Fibroblast of villous mesenchyme (primary cell): ENCODE data around the gene MDM4. TPM values are rescaled to one million over a fixed set of nuclear protein-coding genes. Genes with fewer than 3 reads are reported as not detected.

ENCODE experiments used
- DNase-seq: peaks from one replicate; pipeline ENCODE4 v3.0.0-alpha.2; 2010; ENCODE audit warnings: low read depth
- H3K4me3 ChIP-seq: 2 replicates; pipeline ENCODE4 v1.5.1; 2011; ENCODE audit warnings: low read depth, mild to moderate bottlenecking, low read length
- total RNA-seq: library from RNA; depleted of rRNA; stranded (reverse); fragments of >200 nt; gene quantifications from 2 replicates; pipeline ENCODE4 v1.2.3, GENCODE V29; 2012
- TF ChIP-seq, protein P1 (sequence below): IDR thresholded peaks from 2 replicates; pipeline ENCODE4 v1.5.1; 2012; ENCODE audit warnings: low read depth, mild to moderate bottlenecking, low read length; ENCODE audit not compliant: insufficient read depth

MDM4 gene
- total RNA-seq, 1 donor = 32.4 TPM

DNA sequence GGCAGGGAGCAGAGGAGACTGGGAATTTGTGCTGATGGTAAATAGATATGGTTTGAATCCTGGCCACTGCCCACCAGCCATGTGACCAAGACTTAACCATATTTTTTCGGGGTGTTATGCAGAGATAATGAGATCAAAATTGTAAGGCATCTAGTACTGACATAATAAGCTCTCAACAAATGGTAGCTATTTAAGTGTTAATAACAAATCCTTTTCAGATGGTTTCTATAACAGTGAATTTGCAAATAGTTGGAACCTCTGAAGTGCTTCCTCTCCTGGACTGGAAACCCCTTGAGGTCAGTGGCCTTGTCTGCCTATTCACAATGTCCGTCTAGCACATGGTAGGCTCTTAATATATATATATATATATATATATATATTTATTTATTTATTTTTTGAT is 64.7 kb downstream of the MDM4 start:
- H3K4me3 ChIP-seq = no peak overlapping the region
- TF ChIP-seq, protein P1, sequence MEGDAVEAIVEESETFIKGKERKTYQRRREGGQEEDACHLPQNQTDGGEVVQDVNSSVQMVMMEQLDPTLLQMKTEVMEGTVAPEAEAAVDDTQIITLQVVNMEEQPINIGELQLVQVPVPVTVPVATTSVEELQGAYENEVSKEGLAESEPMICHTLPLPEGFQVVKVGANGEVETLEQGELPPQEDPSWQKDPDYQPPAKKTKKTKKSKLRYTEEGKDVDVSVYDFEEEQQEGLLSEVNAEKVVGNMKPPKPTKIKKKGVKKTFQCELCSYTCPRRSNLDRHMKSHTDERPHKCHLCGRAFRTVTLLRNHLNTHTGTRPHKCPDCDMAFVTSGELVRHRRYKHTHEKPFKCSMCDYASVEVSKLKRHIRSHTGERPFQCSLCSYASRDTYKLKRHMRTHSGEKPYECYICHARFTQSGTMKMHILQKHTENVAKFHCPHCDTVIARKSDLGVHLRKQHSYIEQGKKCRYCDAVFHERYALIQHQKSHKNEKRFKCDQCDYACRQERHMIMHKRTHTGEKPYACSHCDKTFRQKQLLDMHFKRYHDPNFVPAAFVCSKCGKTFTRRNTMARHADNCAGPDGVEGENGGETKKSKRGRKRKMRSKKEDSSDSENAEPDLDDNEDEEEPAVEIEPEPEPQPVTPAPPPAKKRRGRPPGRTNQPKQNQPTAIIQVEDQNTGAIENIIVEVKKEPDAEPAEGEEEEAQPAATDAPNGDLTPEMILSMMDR = no peak
- no peak for DNase-seq

DNA sequence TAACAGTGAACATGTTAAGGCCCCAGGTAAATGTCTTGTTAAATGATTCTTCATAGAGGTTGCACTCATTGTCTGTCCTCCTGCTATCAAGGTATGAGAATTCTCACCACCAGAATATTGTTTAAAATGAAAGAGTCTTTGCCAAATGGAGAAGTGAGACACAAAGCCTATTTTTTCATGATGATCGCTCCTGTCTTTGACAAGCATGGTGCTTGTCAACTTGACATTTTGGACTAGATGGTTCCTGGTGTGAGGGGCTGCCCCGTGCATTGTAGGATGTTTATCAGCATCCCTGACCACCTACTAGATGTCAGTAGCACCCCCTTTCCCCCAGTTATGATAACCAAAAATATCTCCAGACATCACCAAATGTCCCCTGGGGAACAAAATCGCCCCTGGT is 65.6 kb downstream of the MDM4 start:
- TF ChIP-seq, protein P1 = no peak
- H3K4me3 ChIP-seq = no peak overlapping the region
- DNase-seq = no peak

DNA sequence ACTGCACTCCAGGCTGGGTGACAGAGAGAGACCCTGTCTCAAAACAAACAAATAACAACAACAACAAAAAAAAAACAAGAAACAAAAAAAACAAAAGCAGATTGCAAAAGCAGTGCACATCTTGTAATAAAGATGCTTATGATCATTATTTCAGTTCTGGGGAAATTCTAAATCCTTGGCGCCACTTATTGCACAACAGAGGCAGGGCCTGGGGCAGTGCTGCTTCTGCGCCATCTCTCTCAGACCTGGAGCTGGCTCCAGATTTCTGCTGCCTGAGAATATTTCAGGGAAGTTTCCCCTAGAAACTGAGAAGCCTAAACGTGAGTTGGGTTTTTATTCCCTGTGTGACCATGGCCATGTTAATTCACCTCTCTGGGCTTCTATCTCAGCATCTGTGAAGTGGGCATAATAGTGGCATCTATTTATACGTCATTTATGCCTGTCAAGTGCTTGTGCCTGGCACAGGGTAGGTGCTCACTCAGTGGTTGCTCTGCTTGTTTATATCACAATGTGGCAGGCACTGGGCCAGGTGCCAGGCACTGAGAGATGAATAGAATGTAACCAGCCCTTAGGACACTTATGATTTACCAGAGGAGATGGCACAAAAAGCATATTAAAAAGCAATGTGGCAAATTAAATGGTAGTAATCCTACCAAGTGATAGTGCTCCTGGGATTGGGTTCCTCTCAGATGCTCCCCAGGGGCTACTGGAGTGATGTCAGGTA is 67.9 kb downstream of the MDM4 start:
- no peak for DNase-seq
- TF ChIP-seq, protein P1 = no peak
- H3K4me3 ChIP-seq = no peak overlapping the region

DNA sequence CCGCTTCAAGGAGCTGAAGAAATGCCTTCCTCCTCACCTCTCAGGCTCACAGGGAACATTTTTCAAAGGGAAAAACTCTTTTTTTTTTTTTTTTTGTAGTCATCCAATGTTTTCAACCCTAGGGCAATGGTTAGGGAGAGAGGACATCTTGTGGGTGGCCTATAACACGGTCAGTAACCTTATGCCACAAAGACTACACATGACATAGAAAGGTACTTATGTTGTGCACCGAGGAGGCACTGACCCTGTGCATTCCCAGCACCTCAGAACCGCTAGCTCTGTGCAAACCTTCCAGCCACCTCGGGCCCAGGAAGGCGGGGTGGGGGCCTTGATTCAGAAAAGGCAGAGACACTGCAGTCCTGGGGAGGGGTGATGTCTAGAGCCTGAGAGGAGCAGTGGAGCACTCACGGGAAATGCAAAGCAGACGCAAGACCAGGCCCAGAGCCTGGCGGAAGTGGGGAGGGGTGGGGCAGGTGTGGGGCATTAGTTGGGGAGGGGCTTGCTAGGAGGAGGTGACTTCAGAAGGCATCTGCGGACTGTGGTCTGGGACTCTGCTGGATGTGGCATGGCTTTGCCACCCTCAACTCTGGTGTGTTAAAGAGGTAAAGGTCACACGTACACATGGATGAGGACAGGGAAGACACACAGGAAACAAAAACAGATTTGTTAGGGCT is 68.6 kb downstream of the MDM4 start:
- TF ChIP-seq, protein P1 = no peak
- DNase-seq = no peak
- no peak overlapping the region for H3K4me3 ChIP-seq

DNA sequence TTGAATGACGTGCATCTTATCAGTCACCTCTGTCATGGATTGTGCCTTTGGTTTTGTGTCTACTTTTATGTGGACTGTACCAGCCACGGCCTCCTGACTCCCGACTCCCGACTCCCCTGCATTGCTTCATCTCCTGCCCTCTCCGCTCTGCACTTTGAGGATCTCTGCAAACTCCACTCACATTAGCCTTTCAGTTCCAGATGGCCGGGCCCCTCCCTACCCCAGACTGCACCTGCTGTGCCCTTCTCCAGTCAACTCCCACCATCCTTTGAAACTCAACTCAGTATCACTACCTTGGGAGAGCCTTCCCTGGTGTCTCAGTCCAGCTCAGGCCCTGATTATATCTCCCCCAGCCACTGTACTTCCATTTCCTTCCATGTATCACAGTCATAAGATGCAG is 71.4 kb downstream of the MDM4 start:
- DNase-seq = no peak
- TF ChIP-seq, protein P1 = no peak
- H3K4me3 ChIP-seq = no peak overlapping the region

DNA sequence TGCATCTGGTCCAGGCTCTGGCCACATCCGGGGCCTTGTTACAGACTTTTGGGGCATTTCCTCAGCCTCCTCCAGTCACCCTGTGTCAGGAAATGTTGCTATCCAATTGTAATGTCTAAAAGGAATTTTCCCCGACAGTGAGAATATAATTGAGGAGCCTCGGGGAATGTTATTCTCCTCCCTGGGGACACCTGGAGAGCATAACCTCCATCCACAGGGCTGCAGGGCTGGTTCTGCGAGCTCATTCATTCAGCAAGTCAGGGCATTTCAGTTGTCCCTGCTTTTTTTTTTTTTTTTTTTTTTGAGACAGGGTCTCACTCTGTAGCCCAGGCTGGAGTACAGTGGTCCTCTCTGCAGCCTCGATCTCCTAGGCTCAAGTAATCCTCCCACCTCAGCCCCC is 72.6 kb downstream of the MDM4 start:
- TF ChIP-seq, protein P1 = no peak
- DNase-seq = no peak
- H3K4me3 ChIP-seq = no peak overlapping the region
